Brain pericyte (primary cell): Measurements from ENCODE around the gene CACNA1D.

Experiments used
- DNase-seq: peaks from one replicate; pipeline ENCODE4 v3.0.0-alpha.2; 2012; ENCODE audit warnings: low read depth, low spot score

The CACNA1D gene

GRCh38 chr3:53787016-53787415, 292.6 kb downstream of the CACNA1D start:
- DNase-seq = no peak

GRCh38 chr3:53788038-53788437, 293.6 kb downstream of the CACNA1D start:
- no peak for DNase-seq

- no peak for DNase-seq
Observed at GRCh38 chr3:53789459-53789858, 295.0 kb downstream of the CACNA1D start.

- no peak for DNase-seq
Observed at GRCh38 chr3:53790470-53790869, 296.1 kb downstream of the CACNA1D start.

GRCh38 chr3:53791317-53791716, 296.9 kb downstream of the CACNA1D start:
- DNase-seq = no peak

GRCh38 chr3:53792866-53793265, 298.5 kb downstream of the CACNA1D start:
- no peak for DNase-seq

- DNase-seq = no peak
Observed at GRCh38 chr3:53794597-53794996, 300.2 kb downstream of the CACNA1D start.

GRCh38 chr3:53795176-53795575, 300.8 kb downstream of the CACNA1D start:
- no peak for DNase-seq

- DNase-seq = no peak
Observed at GRCh38 chr3:53795789-53796560, 301.6 kb downstream of the CACNA1D start.

GRCh38 chr3:53798144-53798543, 303.7 kb downstream of the CACNA1D start:
- no peak for DNase-seq

- no peak for DNase-seq
Observed at GRCh38 chr3:53799338-53799865, 305.0 kb downstream of the CACNA1D start.

GRCh38 chr3:53800041-53800906, 305.9 kb downstream of the CACNA1D start:
- no peak for DNase-seq

- no peak for DNase-seq
Observed at GRCh38 chr3:53801319-53801718, 306.9 kb downstream of the CACNA1D start.

GRCh38 chr3:53802256-53802880, 308.0 kb downstream of the CACNA1D start:
- no peak for DNase-seq

- no peak for DNase-seq
Observed at GRCh38 chr3:53803124-53803815, 308.9 kb downstream of the CACNA1D start.

- DNase-seq = no peak
Observed at GRCh38 chr3:53803816-53804695, 309.6 kb downstream of the CACNA1D start.

GRCh38 chr3:53804697-53805462, 310.5 kb downstream of the CACNA1D start:
- no peak for DNase-seq

- no peak for DNase-seq
Observed at GRCh38 chr3:53805463-53806159, 311.2 kb downstream of the CACNA1D start.
